Smooth muscle cell (in vitro differentiated cells): ENCODE results near the gene SPEM2. TPM values are rescaled to one million over a fixed set of nuclear protein-coding genes. Genes with fewer than 3 reads are reported as not detected.

Experiments
- DNase-seq: peaks from one replicate; lab custom pipeline; 2025; ENCODE audit not compliant: unreplicated experiment; lab: John Stamatoyannopoulos, UW
- H2AFZ ChIP-seq: fragments of 200-600 bp; sonication (generic); 2 replicates; pipeline ENCODE4 v1.6.0; 2016; ENCODE audit warnings: antibody characterized with exemption, low read depth, mild to moderate bottlenecking
- H3F3A ChIP-seq: fragments of 200-600 bp; sonication (generic); 2 replicates; pipeline ENCODE4 v1.6.0; 2017; ENCODE audit warnings: antibody characterized with exemption, low read depth
- H3K27ac ChIP-seq: fragments of 200-600 bp; sonication (generic); 2 replicates; pipeline ENCODE4 v1.5.1; 2016; ENCODE audit warnings: low read depth, mild to moderate bottlenecking
- H3K27me3 ChIP-seq: fragments of 200-600 bp; sonication (generic); 2 replicates; pipeline ENCODE4 v1.6.1; 2016; ENCODE audit warnings: low read depth, mild to moderate bottlenecking
- H3K36me3 ChIP-seq: fragments of 200-600 bp; sonication (generic); 2 replicates; pipeline ENCODE4 v1.5.1; 2016; ENCODE audit warnings: low read depth
- H3K4me1 ChIP-seq: fragments of 200-600 bp; sonication (generic); 2 replicates; pipeline ENCODE4 v1.5.1; 2016; ENCODE audit warnings: low read depth
- H3K4me2 ChIP-seq: fragments of 200-600 bp; sonication (generic); 2 replicates; pipeline ENCODE4 v1.6.0; 2016; ENCODE audit warnings: mild to moderate bottlenecking
- H3K4me3 ChIP-seq: fragments of 200-600 bp; sonication (generic); 2 replicates; pipeline ENCODE4 v1.5.1; 2016; ENCODE audit warnings: mild to moderate bottlenecking
- H3K79me2 ChIP-seq: fragments of 200-600 bp; sonication (generic); 2 replicates; pipeline ENCODE4 v1.6.0; 2016; ENCODE audit warnings: low read depth, mild to moderate bottlenecking
- H3K9ac ChIP-seq: fragments of 200-600 bp; sonication (generic); 2 replicates; pipeline ENCODE4 v1.6.0; 2016; ENCODE audit warnings: low read depth
- H3K9me3 ChIP-seq: fragments of 200-600 bp; sonication (generic); replicated peaks from 2 replicates; pipeline ENCODE4 v1.5.1; 2016; ENCODE audit warnings: low read depth
- H4K20me1 ChIP-seq: fragments of 200-600 bp; sonication (generic); 2 replicates; pipeline ENCODE4 v1.6.0; 2016; ENCODE audit warnings: low read depth
- CTCF ChIP-seq: fragments of 200-600 bp; sonication (generic); IDR thresholded peaks from 2 replicates; pipeline ENCODE4 v1.5.1; 2017; ENCODE audit warnings: borderline replicate concordance, mild to moderate bottlenecking, antibody characterized with exemption; ENCODE audit not compliant: insufficient read depth, poor library complexity, severe bottlenecking
- WGBS: methylation state at CpG from one replicate; pipeline ENCODE4 v1.1.7; 2016; ENCODE audit warnings: low lambda C conversion rate; 5-methylcytosine and 5-hydroxymethylcytosine counted together
- polyA plus RNA-seq: library from polyadenylated mRNA; unstranded; fragments of >200 nt; fragmentation: Nextera tagmentation; extraction: Ambion mirVana; gene quantifications from 2 replicates; pipeline ENCODE4 v1.2.1, GENCODE V29; 2016
- total RNA-seq: library from RNA; depleted of rRNA; stranded (reverse); fragments of >200 nt; gene quantifications from 2 replicates; pipeline ENCODE4 v1.2.3, GENCODE V29; 2014

Gene SPEM2
- total and polyA plus RNA-seq, 2 experiments from 2014 or later, result 0.22 to 0.56 TPM

GRCh38 chr17:7416323-7416722, 9.1 kb upstream of the SPEM2 start:
- Histone ChIP-seq H3K9ac (no peak overlapping the region), H3F3A (no peaks in the 10 kb centered on the region), H3K4me2 (no peak overlapping the region), H3K4me3 (no peak overlapping the region), H3K36me3 (no peaks in the 10 kb centered on the region), H2AFZ (no peak overlapping the region), H4K20me1 (peaks cover 5% of the 10 kb centered on the region), H3K4me1 (no peaks in the 10 kb centered on the region), H3K79me2 (no peaks in the 10 kb centered on the region), H3K27me3 (no peaks in the 10 kb centered on the region), H3K9me3 (no peaks in the 10 kb centered on the region), H3K27ac (no peak overlapping the region)
- TF ChIP-seq CTCF, result no peak
- DNase-seq, result no peak
- 95% methylated on average over 6 of the region's 6 CpGs for WGBS

GRCh38 chr17:7417056-7417655, 8.3 kb upstream of the SPEM2 start:
- no peak overlapping the region for H3K27ac ChIP-seq
- H3K4me2 ChIP-seq, result no peak overlapping the region
- no peaks in the 10 kb centered on the region for H3K9me3 ChIP-seq
- H3K27me3 ChIP-seq, result no peaks in the 10 kb centered on the region
- H3K79me2 ChIP-seq, result no peaks in the 10 kb centered on the region
- no peak for TF ChIP-seq CTCF
- 97% methylated on average over 40 of the region's 54 CpGs for WGBS
- H3K9ac ChIP-seq, result no peak overlapping the region
- H3F3A ChIP-seq, result no peaks in the 10 kb centered on the region
- DNase-seq, result no peak
- no peak overlapping the region for H3K4me3 ChIP-seq
- H4K20me1 ChIP-seq, result peaks cover 5% of the 10 kb centered on the region
- H3K4me1 ChIP-seq, result no peaks in the 10 kb centered on the region
- H2AFZ ChIP-seq, result no peak overlapping the region
- no peaks in the 10 kb centered on the region for H3K36me3 ChIP-seq

GRCh38 chr17:7418472-7419152, 6.8 kb upstream of the SPEM2 start:
- peaks cover 5% of the 10 kb centered on the region for H4K20me1 ChIP-seq
- no peak overlapping the region for H2AFZ ChIP-seq
- H3F3A ChIP-seq, result no peaks in the 10 kb centered on the region
- H3K4me1 ChIP-seq, result no peaks in the 10 kb centered on the region
- TF ChIP-seq CTCF, result no peak
- no peaks in the 10 kb centered on the region for H3K27me3 ChIP-seq
- no peaks in the 10 kb centered on the region for H3K9me3 ChIP-seq
- no peaks in the 10 kb centered on the region for H3K79me2 ChIP-seq
- no peak overlapping the region for H3K4me3 ChIP-seq
- no peak for DNase-seq
- no peak overlapping the region for H3K27ac ChIP-seq
- H3K36me3 ChIP-seq, result no peaks in the 10 kb centered on the region
- H3K4me2 ChIP-seq, result no peak overlapping the region
- no peak overlapping the region for H3K9ac ChIP-seq
- WGBS, result 85% methylated on average over 18 of the region's 18 CpGs
